GM18873 (cell line): ENCODE results near the gene EHD4.

Experiments
- ATAC-seq: cut with Tn5 transposase; IDR thresholded peaks from one replicate; pipeline ENCODE4 v1.9.1; 2021; ENCODE audit warnings: mild to moderate bottlenecking, moderate library complexity, moderate number of reproducible peaks; ENCODE audit not compliant: unreplicated experiment, low FRiP score

Gene EHD4

DNA sequence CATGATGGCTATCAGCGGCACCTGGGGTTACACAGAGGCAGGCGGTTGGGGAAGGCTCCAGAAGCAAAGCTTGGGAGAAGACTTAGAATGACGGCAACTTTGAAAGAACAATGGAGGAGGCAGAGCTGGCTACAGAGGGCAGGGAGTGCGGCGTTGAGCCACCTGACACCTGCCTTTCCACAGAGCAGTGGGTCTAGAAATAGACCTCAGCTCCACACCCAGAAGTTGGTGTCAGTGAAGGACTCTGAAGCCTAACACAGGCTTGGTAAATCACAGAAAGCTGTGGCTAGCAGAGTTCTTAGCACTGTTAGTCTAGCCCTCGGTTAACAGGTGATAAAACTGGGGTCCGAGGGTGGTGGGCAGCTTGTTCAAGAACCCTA, 23.1 kb upstream of the EHD4 start:
- ATAC-seq = no peak

DNA sequence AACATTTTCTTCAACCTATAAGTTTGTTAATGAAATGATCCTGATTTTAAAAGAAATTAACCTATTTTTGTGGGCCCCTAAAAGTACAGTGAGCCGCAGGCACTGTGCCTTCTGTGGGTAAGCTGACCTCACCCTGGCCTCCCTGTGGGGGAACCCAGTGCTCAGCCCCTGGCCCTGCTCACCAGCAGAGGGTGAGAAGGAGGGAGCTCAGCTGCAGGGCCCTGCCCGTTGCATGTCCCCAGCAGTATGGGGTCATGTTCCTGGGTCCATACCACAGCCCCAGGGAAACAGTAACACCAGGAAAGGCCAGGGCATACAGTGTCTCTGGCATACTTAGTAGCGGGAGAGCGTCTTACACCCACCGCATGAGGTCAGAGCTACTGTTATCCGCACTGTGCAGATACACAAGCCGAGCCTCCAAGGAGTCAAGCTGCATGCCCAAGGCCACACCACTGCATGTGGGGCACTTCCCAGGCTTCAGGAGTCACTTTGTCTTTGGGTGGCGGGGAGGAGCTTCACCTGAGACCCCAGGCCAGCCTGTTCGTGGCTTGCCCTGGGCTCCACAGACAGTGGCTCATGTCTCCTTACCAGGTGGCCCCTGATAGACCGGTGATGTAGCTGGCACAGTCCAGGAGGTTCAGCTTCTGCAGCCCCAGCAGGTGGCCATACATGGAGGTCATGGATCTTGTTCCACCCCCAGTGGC, 22.6 kb upstream of the EHD4 start:
- ATAC-seq = no peak

DNA sequence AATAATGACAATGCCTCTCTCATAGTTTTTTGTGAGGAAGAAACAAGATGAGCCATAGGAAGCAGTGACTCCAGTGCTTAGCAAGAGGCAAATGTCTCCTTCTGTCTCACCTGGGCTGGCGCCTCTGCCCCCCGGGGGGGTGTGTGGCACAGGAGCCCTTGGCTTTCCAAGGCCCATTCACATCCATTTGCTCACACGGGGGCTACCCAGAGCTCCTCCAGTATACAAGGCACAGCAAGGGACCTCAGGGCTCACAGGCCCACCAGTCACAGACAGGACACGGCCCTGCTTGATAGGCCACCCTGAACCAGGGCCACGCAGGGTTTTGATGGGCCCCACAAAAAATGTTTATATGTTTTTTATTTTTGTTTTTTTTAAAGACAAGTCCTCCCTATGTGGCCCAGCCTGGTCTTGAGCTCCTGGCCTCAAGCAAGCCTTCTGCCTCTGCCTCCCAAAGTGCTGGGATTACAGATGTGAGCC, 21.9 kb upstream of the EHD4 start:
- ATAC-seq = no peak

DNA sequence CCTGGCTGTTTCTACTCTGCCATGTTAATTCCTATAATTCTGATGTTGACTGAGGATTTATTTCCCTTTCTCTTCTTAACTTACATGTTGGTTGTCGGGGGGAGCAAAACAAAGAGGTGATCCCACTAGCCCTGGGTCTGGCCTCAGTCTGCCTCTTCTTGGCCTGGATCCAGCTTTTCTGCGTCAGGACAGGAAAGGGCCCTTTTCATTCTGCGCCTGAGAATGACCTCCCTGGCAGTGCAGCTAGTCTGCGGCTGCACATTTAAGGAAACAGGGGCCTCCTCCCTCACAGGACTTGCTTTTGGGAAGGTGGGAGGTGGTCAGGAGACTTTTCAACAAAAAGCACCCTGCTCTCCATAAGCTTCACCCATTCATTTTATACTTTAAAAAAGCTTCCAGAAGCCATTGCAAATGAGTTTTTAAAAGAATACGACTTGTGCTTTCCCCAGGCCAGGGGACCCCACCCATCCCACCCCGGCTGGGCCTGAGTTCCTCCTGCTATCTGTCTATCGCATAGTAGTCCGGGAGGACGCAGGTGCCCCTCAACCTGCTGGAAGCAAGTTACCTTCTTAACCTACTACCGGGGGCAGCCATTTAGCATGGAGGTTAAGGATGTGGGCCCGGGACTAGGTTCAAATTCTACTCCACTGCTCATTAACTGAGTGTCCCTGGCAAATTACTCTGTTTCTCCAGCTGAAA, 21.3 kb upstream of the EHD4 start:
- ATAC-seq = no peak

DNA sequence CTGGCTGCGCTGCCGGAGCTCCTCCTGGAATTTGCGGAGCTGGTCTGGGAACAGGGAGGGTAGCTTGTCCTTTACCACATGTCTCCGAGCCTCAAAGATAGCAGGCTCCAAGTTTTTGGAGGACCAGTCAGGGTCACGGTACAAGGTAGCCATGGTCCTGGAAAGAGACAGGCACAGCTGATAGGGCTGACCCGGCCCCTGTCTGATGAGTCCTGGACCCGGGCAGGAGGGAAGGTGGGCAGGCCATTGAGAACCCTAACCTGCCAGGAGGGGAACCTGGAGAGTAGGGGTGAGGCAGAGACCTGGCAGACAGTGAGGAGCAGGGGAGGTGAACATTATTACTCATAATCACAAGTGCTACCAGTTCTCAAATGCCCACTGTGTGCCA, 20.4 kb upstream of the EHD4 start:
- no peak for ATAC-seq

DNA sequence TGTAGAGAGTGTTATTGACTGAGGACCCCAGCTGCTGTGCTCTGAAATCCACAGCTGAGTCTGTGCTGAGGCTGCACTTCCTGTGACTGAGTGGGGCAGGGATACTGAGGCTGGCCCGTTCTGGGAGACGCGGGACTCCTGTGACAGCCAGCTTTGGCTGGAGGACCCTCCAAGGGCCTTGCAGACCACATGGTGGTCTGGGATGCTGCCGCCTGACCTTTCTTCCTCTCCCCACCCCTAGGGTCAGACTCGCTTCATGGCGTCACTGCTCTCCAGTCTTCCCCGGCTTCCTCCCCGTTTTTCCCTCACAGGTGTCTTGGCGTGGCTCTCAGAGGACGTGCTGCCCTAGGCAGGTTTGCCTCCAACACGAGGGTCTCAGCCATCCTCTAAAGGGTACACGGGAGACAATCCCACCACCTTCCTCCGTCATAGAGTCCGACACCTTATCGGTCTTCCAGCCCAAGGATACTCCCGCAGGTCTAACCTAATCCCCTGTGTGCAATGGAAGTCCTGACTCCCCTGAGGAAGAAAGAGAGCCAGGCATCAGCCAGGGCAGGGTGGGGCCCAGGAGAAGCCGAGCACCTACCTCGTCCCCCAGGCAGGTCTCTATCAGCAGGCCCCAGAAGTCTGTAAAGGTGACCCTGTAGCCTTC, 19.9 kb upstream of the EHD4 start:
- ATAC-seq = no peak

DNA sequence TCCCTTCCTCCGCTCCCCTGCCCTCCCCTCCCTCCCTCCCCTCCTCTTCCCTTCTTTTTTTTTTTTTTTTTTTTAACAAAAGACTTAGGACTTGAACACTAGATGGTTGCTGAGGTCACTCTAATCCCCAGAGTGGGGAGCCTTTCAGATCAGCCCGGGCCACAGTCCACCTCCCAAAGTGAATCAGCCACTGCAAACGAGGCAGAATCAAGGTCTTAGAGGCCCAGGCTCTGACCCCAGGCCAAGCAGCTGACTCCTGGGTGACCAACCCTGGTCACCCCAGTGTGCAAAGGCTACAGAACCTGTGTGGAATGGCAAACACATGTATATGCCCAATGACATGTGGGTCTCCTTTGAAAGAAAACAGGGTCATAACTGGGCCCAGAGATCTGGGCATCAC, 18.3 kb upstream of the EHD4 start:
- no peak for ATAC-seq

DNA sequence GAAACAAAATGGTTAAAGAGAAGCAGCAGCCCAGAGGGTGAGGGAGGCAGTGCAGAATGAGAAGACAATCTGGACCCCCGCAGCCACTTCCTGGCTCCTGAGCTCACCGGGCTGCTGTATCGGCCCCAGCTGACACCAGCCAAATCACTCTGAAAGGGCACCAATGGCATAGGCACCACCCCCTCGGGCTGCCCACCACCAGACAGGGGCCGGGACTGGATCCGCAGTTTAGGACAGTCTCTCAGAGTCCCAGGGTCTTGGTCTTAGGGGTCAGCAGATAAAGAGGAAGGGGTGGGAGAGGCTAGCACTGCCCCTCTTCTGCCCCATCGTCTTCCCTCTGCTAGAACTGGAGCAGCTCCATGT, 17.9 kb upstream of the EHD4 start:
- ATAC-seq = no peak

DNA sequence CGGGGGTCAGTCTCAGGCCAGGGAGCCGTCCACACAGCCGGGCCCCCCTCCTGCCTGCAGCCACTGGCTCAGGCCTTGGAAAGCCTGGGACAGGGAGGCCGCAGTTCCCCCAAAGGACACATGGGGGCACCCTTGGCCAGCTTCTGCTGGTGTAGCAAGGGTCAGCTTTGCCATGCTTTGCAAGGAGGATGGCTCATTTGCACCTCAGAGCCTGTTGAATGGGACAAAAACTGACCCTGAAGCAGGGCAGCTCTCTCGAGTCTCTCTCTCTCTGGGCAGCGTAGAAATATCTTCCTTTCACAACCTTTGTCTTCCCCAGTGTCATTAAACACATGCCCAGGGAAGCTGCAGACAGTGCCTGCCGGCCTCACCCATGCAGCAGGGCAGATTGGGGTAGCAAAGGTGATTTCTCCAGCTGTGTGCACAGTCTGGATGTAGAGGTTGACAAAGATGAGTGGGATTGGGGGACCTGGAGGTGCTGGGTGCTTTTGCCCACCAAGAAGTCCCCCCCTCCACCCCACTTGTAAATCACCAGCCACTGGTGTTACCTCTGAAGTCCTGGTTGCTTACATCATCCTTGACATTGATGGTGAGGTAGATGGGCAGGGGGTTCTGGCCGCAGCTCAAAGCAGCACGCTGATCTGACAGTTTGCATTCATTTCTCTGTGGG, 17.4 kb upstream of the EHD4 start:
- no peak for ATAC-seq

DNA sequence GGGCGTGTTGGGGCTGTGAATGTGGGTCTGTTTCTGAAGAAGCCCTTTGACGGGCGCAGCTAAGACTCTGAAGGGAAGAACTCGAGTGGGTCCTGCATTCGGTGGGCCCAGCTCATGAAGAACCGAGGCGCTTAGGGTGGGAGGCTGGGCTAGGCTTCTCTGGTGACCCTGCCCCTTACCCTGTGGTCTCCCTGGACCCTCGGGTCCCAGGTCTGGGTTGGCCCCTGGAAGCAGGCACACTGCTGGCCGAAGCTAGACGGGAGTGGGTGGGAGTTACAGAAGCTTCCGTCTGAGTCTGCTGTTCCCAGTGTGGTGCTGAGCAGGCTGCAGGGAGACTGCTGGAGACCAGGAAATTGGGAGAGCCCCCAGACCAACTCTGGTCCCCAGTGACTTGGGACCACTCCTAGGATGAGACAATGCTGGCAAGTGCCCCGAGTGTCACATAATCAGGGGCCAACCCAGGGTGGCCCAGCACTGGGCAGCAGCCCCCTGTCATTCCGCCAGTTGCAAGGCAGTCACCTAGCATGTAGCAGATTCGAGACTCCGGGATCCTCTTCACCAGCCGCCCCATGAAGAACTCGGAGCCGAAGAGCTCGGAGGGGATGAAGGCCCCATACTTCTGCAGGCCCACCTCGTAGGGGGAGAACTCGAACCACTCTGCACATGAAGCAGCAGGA, 16.7 kb upstream of the EHD4 start:
- no peak for ATAC-seq

DNA sequence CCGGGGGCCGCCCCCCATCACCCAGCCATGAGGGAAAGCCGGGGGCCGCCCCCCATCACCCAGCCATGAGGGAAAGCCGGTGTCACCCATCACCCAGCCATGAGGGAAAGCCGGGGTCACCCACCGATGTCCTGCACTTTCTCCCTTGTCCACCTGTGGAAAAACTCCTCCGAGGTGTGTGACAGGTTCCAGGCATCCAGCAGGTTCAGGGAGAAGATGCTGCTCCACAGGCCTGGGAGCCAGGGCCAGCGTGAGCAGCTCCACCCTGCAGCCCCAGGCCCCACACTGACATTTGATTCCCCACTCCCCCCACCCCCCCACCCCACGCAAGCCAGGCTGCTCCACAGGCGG, 15.5 kb upstream of the EHD4 start:
- no peak for ATAC-seq

DNA sequence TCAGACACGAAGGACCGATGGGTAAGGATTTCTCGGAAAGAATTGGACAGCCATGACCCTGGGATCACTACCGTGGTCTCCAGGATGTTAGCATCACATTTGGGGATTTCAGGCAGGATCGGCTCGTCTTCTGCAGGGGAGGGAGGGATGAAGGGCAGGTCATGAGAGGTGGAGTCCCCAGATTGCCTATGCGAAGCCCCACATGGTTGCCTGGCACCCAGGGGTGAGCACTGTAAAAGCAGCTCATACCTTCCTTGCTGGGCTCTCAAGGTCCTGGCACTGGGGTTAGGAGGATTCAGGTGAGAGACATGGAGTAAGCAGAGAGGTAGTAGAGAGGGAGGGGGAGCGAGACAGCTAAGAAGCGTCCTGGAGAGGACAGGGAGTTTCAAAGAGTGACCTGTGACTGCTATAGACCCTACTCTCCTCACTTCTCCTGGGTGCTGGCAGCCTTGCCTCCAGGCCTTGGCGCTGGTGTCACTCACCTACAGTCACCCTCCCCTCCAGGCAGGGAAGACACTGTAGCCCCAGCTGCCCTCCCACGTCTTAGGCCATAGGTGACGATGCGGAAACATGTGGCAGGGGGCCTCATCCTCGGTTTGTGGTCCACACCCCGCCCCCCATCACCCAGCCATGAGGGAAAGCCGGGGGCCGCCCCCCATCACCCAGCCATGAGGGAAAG, 15.0 kb upstream of the EHD4 start:
- no peak for ATAC-seq

DNA sequence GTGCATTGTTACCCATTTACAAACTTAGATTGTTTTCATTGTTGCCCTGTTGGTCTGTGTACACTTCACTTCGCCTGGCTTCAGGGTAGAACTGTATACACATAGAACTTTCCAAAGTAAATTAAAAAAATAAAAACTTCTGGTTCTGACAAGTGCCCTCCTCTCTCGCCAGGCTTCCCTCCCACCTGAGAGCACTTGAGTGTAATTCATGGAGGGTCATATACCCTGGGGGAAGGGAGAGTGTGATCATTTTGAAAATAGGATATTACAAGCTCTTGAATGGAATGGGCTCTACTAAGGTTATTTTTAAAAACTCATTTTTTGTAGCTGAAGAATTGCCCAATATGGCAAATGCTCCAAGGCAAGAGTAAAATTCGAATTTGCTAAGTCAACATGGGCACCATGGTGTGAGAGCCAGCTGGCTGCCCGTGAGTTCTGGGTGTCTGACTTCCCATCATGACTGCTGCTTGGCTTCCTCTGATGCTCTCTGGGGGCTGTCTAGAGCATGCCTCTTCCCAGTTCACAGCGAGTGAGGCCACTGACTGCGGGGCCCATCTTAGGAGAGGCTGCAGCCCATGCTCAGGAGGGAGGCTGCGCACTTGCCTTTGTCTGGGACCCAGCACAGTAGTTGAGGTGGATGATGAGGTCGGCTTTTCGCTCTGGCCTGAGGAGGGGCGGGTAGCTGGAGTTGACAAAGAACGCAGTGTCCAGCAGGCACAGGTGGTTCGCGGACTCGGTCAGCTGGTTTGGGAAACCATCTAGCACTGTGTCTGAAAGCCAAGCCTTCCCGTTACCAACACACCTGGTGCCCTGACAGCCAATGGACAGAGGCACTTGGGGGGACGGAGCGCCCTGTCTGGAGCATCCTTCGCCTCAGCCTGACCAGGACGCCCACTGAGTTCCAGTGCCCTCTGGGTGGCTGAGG, 13.1 kb upstream of the EHD4 start:
- ATAC-seq = no peak

DNA sequence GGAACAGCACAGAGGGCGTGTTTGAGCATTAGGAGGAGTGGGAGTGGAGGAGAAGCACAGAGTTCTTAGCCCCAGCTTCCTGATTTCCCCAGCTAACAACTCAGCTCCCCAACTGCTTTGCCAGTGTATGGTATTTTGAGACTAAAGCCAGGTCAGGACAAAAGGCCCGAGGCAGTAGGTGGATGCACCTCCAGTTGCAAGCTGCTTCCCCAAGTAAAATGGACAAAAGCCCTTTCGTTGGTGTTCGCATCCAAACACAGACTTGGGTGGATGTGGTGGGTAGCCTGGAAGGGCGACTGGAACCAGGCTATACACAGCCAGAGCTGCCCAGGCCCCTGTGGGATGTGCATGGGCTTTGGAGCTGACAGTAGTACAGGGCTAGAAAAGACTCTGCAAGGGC, 12.3 kb upstream of the EHD4 start:
- no peak for ATAC-seq

DNA sequence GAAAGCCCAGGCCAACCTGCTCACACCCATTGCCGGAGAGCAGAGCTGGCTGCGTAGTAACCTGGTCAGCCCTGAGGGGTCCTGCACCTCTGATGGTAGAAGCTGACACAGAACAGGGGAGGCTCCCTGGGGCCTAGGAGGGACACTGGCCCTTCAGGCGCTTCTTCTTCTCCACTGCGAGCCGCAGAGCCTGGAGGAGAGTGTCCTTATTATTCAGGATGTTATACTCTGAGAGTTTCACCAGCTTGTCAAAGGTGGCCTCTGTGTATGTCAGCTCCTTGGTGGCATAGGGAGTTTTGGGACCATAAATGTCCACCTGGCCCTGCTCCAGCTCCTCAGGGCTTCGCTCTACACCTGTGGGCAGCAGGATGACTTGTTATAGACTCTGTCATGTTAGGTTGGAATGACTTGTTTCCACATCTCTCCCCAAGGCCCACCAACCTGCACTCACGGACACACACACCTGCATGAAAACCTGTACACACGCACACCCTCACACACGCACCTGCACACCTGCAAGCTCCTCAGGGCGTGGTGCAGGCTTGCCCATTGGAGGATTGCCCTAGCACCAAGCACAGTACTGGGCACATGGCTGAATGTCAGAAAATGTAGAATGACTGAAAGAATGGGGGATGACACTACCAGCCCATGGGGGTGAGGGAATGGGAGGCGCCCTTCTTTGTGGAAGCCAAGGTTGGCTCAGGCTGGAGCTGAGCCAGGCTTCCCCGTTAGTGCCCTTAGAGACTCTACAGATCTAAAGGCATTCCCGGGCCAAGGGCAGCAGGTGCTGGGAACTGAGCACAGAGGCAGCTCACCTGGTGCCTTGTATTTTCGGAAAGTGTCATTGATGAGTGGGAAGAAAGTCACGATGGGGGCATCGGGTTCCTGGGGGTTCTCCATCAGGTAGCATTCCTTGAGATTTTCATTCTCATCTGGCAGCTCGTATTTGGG, 11.5 kb upstream of the EHD4 start:
- no peak for ATAC-seq

DNA sequence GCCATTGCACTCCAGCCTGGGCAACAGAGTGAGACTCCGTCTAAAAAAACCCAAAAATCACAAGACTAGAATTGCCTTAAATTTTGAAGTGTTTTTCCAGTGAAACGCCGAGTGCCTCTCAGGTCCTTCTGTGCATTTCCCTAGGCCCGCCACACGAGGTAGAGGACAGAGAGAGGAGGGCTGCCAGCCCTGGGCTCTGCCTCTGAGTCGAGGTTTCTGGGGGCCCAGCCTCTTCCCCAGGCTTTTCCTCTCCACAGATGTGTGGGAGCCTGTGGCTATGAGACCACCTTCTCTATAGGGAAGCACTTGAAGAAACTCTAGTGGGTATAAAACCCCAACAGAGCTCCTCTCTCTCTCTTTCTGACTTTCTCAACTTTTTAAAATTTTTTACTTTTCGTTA, 10.9 kb upstream of the EHD4 start:
- ATAC-seq = no peak

DNA sequence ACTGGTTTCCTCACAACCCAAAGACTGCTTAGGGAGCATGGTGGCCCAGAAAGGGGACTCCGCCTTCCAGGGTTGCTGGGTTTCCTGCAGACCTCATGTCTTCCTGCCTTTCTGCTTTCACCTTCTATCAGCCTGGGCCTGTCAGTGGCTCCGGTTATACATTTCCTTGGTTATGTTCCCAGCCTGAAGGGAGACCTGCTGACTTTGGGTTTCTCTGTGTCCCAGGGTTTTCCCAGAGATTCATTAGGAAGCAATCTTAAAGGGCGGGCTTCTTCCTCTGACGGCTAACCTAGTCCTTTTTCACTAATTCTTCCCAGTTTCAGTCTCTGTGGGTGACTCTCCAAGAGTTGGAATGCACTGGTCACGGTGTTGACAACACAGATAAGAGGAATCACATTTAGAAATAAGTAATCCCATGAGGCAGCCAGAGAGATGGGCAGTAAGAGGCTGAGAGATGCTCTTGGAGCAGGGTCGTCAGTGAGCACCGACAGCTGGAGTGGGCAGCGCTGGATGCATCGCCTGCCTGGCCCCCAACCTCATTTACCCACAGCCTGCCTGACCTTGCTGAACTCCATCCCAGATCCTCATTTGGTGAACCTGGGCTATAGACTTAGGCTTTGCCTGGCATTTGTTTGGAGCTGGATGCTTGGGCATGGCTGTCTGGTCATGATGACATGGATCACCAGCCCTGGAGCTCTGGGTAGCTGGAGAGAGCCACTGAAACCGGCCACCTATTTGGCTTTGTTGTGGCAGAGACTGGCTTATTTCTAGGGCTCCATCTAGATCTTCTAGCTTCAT, 10.0 kb upstream of the EHD4 start:
- no peak for ATAC-seq
